Endodermal cell (in vitro differentiated cells): ENCODE results near the gene MED13L. TPM values are rescaled to one million over a fixed set of nuclear protein-coding genes. Genes with fewer than 3 reads are reported as not detected.

Source experiments
- DNase-seq: peaks from one replicate; pipeline ENCODE4 v3.0.0-alpha.2; 2017
- H3K27ac ChIP-seq: 2 replicates; pipeline ENCODE4 v1.5.1; 2013; ENCODE audit warnings: mild to moderate bottlenecking, low read depth, low read length, moderate library complexity
- H3K27me3 ChIP-seq: 2 replicates; pipeline ENCODE4 v1.6.1; 2013; ENCODE audit warnings: mild to moderate bottlenecking, low read length, moderate library complexity; ENCODE audit not compliant: insufficient read depth, control insufficient read depth, poor library complexity, severe bottlenecking
- H3K36me3 ChIP-seq: 2 replicates; pipeline ENCODE4 v1.7.0; 2013; ENCODE audit warnings: mild to moderate bottlenecking, low read length, moderate library complexity; ENCODE audit not compliant: control insufficient read depth, insufficient read depth
- H3K4me1 ChIP-seq: one replicate; pipeline ENCODE4 v1.7.0; 2013; ENCODE audit warnings: low read length; ENCODE audit not compliant: control insufficient read depth, insufficient read depth
- H3K4me3 ChIP-seq: 2 replicates; pipeline ENCODE4 v1.5.1; 2013; ENCODE audit warnings: mild to moderate bottlenecking, low read length, moderate library complexity
- H3K9ac ChIP-seq: 2 replicates; pipeline ENCODE4 v1.6.1; 2013; ENCODE audit warnings: mild to moderate bottlenecking, low read length, moderate library complexity; ENCODE audit not compliant: poor library complexity, severe bottlenecking; ENCODE audit errors: extremely low read depth
- H3K9me3 ChIP-seq: 2 replicates; pipeline ENCODE4 v1.6.1; 2013; ENCODE audit warnings: mild to moderate bottlenecking, low read length, moderate library complexity; ENCODE audit not compliant: control insufficient read depth
- H3K27ac Mint-ChIP-seq: 2 replicates; pipeline ENCODE4 v1.8.0; 2020; ENCODE audit warnings: mixed read lengths
- H3K27me3 Mint-ChIP-seq: 2 replicates; pipeline ENCODE4 v1.8.0; 2021; ENCODE audit warnings: mild to moderate bottlenecking, mixed read lengths; ENCODE audit not compliant: insufficient read depth
- H3K36me3 Mint-ChIP-seq: 2 replicates; pipeline ENCODE4 v1.8.0; 2020; ENCODE audit warnings: low read depth, mixed read lengths
- H3K4me1 Mint-ChIP-seq: 2 replicates; pipeline ENCODE4 v1.8.0; 2020; ENCODE audit warnings: mixed read lengths
- H3K4me3 Mint-ChIP-seq: 2 replicates; pipeline ENCODE4 v1.8.0; 2020; ENCODE audit warnings: mild to moderate bottlenecking, moderate library complexity, mixed read lengths
- H3K9me3 Mint-ChIP-seq: 2 replicates; pipeline ENCODE4 v1.8.0; 2020; ENCODE audit warnings: mild to moderate bottlenecking, mixed read lengths
- CTCF ChIP-seq: fragments of 200-600 bp; sonication (generic); conservative IDR thresholded peaks from 2 replicates; pipeline ENCODE4 v1.5.0; 2021; ENCODE audit warnings: antibody characterized with exemption, mild to moderate bottlenecking
- WGBS, 2 experiments: methylation state at CpG; one replicate each; pipeline versions ENCODE4 v1.1.5 to v1.1.7; 2013; ENCODE audit warnings: missing lambda C conversion rate in 2 of 2, mixed read lengths in 1 of 2; ENCODE audit not compliant: insufficient coverage in 1 of 2, insufficient read length in 1 of 2; 5-methylcytosine and 5-hydroxymethylcytosine counted together
- total RNA-seq, 2 donors: library from RNA; stranded (reverse); fragmentation: NEBNext Ultra II Directional in 1 of 2; extraction: Animal tissue kit (Norgen Biotek cat#: 25700) in 1 of 2; gene quantifications; 2 replicates in 1 of 2; 3 replicates in 1 of 2; pipeline ENCODE4 v1.2.1, GENCODE V29; 2021

Gene MED13L
- total RNA-seq, 2 donors from 2014 or later: 101 to 111 TPM

- WGBS, 2 experiments: 94% methylated on average over 2 of the region's 2 CpGs; no CpG with 5 or more reads in 1 of the 2 experiments
- H3K9me3 ChIP-seq: no peaks in the 10 kb centered on the region
- peaks cover 5% of the 10 kb centered on the region for H3K36me3 ChIP-seq
- no peak overlapping the region for H3K4me3 Mint-ChIP-seq
- no peaks in the 10 kb centered on the region for H3K27me3 Mint-ChIP-seq
- peaks cover 3% of the 10 kb centered on the region for H3K4me1 Mint-ChIP-seq
- no peak overlapping the region for H3K27ac Mint-ChIP-seq
- no peaks in the 10 kb centered on the region for H3K4me1 ChIP-seq
- H3K9ac ChIP-seq: no peak overlapping the region
- no peak overlapping the region for H3K4me3 ChIP-seq
- H3K27ac ChIP-seq: no peak overlapping the region
- H3K36me3 Mint-ChIP-seq: peaks cover 6% of the 10 kb centered on the region
- no peaks in the 10 kb centered on the region for H3K9me3 Mint-ChIP-seq
- no peaks in the 10 kb centered on the region for H3K27me3 ChIP-seq
- DNase-seq: no peak
- no peak for TF ChIP-seq CTCF
Measured at GRCh38 chr12:116040402-116040801, 237.1 kb downstream of the MED13L start.

DNA sequence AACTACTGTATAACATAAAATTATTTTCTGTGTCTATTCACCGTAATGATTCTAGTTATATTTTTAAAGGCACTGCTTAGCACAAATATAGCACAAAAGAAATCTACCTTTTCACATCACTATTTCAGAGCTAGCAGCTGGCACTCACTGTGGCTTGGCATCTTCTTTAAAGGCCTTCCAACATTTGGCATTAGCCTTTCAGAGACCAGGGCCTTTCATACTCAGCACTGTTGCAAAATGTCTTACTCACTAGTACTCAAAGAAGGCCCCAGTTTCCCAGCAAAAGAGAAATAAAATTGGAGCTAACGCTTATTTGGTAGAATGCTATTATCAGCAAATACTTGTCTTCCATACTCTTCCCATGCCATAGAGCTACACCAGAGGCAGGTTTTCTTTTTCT lies 238.4 kb downstream of the MED13L start:
- no peak for TF ChIP-seq CTCF
- H3K4me1 Mint-ChIP-seq: peaks cover 3% of the 10 kb centered on the region
- H3K4me1 ChIP-seq: no peaks in the 10 kb centered on the region
- no peaks in the 10 kb centered on the region for H3K9me3 ChIP-seq
- no peak overlapping the region for H3K4me3 ChIP-seq
- no peak for DNase-seq
- H3K27me3 Mint-ChIP-seq: no peaks in the 10 kb centered on the region
- H3K27ac Mint-ChIP-seq: no peak overlapping the region
- no peak overlapping the region for H3K4me3 Mint-ChIP-seq
- no peak overlapping the region for H3K9ac ChIP-seq
- peaks cover 5% of the 10 kb centered on the region for H3K36me3 ChIP-seq
- H3K27ac ChIP-seq: no peak overlapping the region
- H3K36me3 Mint-ChIP-seq: peaks cover 6% of the 10 kb centered on the region
- no peaks in the 10 kb centered on the region for H3K9me3 Mint-ChIP-seq
- 96 to 100% methylated on average over 1 to 2 of the region's 2 CpGs for WGBS, 2 experiments
- no peaks in the 10 kb centered on the region for H3K27me3 ChIP-seq

DNA sequence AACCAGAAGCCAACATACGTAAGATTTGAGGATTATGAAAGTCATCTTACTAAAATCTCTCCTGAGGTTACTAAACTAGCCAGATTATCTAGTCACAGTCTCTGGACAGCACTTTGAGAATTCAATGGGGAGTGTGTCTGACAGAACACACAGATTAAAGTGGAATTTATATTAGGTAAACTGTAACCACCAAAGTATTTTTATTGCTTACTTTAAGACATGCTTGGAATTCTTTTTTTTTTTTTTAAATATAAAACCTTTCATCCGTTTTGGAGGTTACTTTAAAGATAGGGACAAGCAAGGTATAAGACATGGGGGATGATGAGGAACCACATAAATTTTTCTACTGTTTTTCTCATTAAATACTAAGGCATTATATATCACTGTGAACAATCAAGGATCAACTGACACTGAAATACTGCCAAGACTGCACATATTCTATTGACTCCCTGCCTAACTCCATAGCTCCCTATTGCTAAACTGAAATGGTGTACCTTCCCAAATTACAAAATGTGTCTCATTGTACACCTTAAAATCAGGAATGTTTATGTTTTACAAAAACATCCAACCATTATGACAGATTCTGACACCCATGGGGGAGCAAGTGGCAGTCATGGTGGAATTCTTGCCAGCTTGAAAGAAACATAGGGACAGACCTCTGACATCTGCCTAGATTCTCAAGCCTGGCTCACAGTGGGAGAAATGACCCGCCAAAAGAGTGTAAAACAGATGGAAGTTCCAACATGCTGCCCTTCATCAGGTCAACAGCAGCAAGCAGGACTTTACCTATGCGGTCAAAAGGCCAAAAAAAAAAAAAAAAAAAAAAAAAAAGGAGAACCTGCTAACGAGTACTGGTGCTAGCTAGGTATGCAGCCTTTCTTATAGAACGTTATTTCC lies 239.3 kb downstream of the MED13L start:
- Mint-ChIP-seq H3K9me3 (no peaks in the 10 kb centered on the region), H3K27me3 (no peaks in the 10 kb centered on the region), H3K4me3 (no peak overlapping the region), H3K27ac (no peak overlapping the region), H3K36me3 (peaks cover 6% of the 10 kb centered on the region), H3K4me1 (peaks cover 3% of the 10 kb centered on the region)
- Histone ChIP-seq H3K9me3 (no peaks in the 10 kb centered on the region), H3K27me3 (no peaks in the 10 kb centered on the region), H3K27ac (no peak overlapping the region), H3K36me3 (peaks cover 5% of the 10 kb centered on the region), H3K9ac (no peak overlapping the region), H3K4me3 (no peak overlapping the region), H3K4me1 (no peaks in the 10 kb centered on the region)
- DNase-seq: no peak
- 96% methylated on average over 4 to 5 of the region's 6 CpGs for WGBS, 2 experiments
- no peak for TF ChIP-seq CTCF
